Activated CD4-positive, alpha-beta T cell treated with anti-CD3 and anti-CD28 coated beads, Interleukin-2, amount 50 U/mL, for 24 hours (primary cell): ENCODE measurements around the gene LRRC25.

ENCODE experiments used
- DNase-seq, 2 donors: peaks; one replicate each; pipeline ENCODE4 v3.0.0-alpha.2; 2020; ENCODE audit warnings: low read depth in 1 of 2, low spot score in 1 of 2

The LRRC25 gene

GRCh38 chr19:18435842-18436670 lies 38.6 kb upstream of the LRRC25 start:
- no peak for DNase-seq

- DNase-seq, result no peak
These were observed 37.9 kb upstream of the LRRC25 start for GRCh38 chr19:18435178-18435841.

- no peak for DNase-seq
These were observed 37.2 kb upstream of the LRRC25 start for GRCh38 chr19:18434411-18435175.

GRCh38 chr19:18433735-18434398 lies 36.4 kb upstream of the LRRC25 start:
- no peak for DNase-seq

GRCh38 chr19:18433015-18433691 lies 35.7 kb upstream of the LRRC25 start:
- no peak for DNase-seq

GRCh38 chr19:18432275-18433014 lies 35.0 kb upstream of the LRRC25 start:
- DNase-seq, result no peak

- DNase-seq, result no peak
These were observed 34.2 kb upstream of the LRRC25 start for GRCh38 chr19:18431351-18432197.

GRCh38 chr19:18430417-18431144 lies 33.2 kb upstream of the LRRC25 start:
- no peak for DNase-seq

- DNase-seq, result no peak
These were observed 32.4 kb upstream of the LRRC25 start for GRCh38 chr19:18429717-18430416.

GRCh38 chr19:18428787-18429674 lies 31.6 kb upstream of the LRRC25 start:
- peak in 1 of 2 donors; percentile 55 for DNase-seq

- DNase-seq, result no peak
These were observed 30.9 kb upstream of the LRRC25 start for GRCh38 chr19:18428173-18428786.

- DNase-seq, result no peak
These were observed 30.3 kb upstream of the LRRC25 start for GRCh38 chr19:18427743-18428113.

GRCh38 chr19:18427080-18427742 lies 29.8 kb upstream of the LRRC25 start:
- no peak for DNase-seq

- no peak for DNase-seq
These were observed 29.0 kb upstream of the LRRC25 start for GRCh38 chr19:18426416-18426767.

- no peak for DNase-seq
These were observed 28.3 kb upstream of the LRRC25 start for GRCh38 chr19:18425515-18426415.
